ENCODE data around the gene PHF21B. TPM values are rescaled to one million over a fixed set of nuclear protein-coding genes. Genes with fewer than 3 reads are reported as not detected.
"Not testable (repeated sequence)": the region's sequence is repeated elsewhere in the genome, so short reads cannot be mapped to it uniquely, and the experiment has no call there.

PHF21B gene
- total and polyA plus RNA-seq, 2 donors (not counting 3 experiments of a cell fraction or from before 2014, with no cell fraction given) = not detected

DNA sequence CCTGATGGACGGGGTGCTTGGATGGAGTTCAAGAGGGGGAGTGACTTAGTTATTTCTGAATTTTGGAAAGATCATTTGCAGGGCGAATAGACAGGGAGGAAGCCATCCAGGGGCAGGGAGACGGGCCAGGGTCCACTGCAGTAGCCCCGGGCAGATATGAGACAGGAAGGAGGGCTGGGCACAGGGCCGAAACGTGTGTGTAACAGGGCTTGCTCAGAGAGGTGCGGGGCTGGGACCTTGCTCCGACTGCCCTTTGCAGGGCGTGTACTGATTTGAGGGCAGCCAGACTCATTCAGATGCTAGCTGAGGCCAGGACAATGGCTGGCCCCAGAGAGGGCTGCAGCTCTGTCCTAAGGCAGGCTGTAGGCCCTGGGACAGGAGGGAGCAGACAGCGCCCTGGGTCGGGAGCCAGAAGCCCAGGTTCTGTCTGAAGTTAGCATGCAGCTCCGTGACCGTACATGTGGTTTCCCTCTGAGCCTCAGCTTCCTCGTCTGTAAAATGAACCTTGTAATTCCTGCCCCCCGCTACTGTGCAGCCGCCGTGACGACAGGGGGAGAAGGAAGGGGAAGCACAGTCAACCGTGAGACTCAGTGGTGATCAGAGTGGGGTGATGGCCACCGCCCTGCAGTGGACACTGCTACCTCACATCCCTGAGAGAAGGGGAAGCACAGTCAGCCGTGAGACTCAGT, 103.4 kb downstream of the PHF21B start:
- H3K79me2 ChIP-seq (ENCODE audit: control insufficient read depth, insufficient read depth, low read length) = no peaks in the 10 kb centered on the region
- DNase-seq (ENCODE audit: low read depth, low spot score) (no peak), FAIRE-seq (no peak)
- no peak overlapping the region for H3K27ac ChIP-seq (ENCODE audit: insufficient read depth, low read depth, low read length)
- no peak overlapping the region for H2AFZ ChIP-seq (ENCODE audit: low read depth, low read length)
- no peaks in the 10 kb centered on the region for H3K27me3 ChIP-seq (ENCODE audit: control insufficient read depth in 2 of 2, insufficient read depth in 2 of 2, low read length in 2 of 2)
- intact Hi-C loops (cut with micrococcal nuclease) = no loop called here
- no peak overlapping the region for H3K4me3 ChIP-seq (replicated peaks in 1 of 3; ENCODE audit: insufficient read depth in 1 of 3, low read depth in 1 of 3, low read length in 3 of 3)
- no TSS peak for BruUV-seq (replicated peaks)
- H3K9me3 ChIP-seq (replicated peaks; ENCODE audit: control insufficient read depth, insufficient read depth, low read length) = peaks cover under 1% of the 10 kb centered on the region
- no peak for TF ChIP-seq FOS (IDR thresholded peaks at IDR 0.05; ENCODE audit: borderline replicate concordance, insufficient read depth, low read length)
- TF ChIP-seq GATA2 (IDR thresholded peaks at IDR 0.05; ENCODE audit: insufficient read depth, insufficient read length, low read depth, low read length) = no peak
- TF ChIP-seq, protein P1, sequence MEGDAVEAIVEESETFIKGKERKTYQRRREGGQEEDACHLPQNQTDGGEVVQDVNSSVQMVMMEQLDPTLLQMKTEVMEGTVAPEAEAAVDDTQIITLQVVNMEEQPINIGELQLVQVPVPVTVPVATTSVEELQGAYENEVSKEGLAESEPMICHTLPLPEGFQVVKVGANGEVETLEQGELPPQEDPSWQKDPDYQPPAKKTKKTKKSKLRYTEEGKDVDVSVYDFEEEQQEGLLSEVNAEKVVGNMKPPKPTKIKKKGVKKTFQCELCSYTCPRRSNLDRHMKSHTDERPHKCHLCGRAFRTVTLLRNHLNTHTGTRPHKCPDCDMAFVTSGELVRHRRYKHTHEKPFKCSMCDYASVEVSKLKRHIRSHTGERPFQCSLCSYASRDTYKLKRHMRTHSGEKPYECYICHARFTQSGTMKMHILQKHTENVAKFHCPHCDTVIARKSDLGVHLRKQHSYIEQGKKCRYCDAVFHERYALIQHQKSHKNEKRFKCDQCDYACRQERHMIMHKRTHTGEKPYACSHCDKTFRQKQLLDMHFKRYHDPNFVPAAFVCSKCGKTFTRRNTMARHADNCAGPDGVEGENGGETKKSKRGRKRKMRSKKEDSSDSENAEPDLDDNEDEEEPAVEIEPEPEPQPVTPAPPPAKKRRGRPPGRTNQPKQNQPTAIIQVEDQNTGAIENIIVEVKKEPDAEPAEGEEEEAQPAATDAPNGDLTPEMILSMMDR (IDR thresholded peaks at IDR 0.05; ENCODE audit: extremely low read depth in 1 of 2, insufficient read depth in 1 of 2, low read depth in 1 of 2, low read length in 2 of 2) = no peak
- TF ChIP-seq POLR2AphosphoS5 (IDR thresholded peaks at IDR 0.05; ENCODE audit: insufficient read depth, low read depth, low read length) = no peak
- TF ChIP-seq EZH2 (IDR thresholded peaks at IDR 0.05; ENCODE audit: borderline replicate concordance, low read depth, low read length, severe bottlenecking) = no peak
- TF ChIP-seq MYC (IDR thresholded peaks at IDR 0.05; ENCODE audit: low read depth, low read length) = no peak
- TF ChIP-seq, protein P2, sequence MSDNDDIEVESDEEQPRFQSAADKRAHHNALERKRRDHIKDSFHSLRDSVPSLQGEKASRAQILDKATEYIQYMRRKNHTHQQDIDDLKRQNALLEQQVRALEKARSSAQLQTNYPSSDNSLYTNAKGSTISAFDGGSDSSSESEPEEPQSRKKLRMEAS (IDR thresholded peaks at IDR 0.05; ENCODE audit: insufficient read depth, insufficient read length) = no peak
- no peak for TF ChIP-seq JUN (IDR thresholded peaks at IDR 0.05; ENCODE audit: borderline replicate concordance, insufficient read depth, insufficient read length, low read depth)
- TF ChIP-seq POLR2A (IDR thresholded peaks at IDR 0.05; ENCODE audit: low read depth, low read length) = no peak
- ChIA-PET CTCF (no interaction called here), POLR2A (no interaction called here)
- H3K4me1 ChIP-seq (ENCODE audit: control insufficient read depth, extremely low read depth, insufficient read depth, low read length) = no peaks in the 10 kb centered on the region
- no peaks in the 10 kb centered on the region for H4K20me1 ChIP-seq (replicated peaks; ENCODE audit: control insufficient read depth, extremely low read depth, insufficient read depth, low read length)
- dilution Hi-C loops (cut with MboI; ENCODE audit: extremely low pct_ligation_motif_present, low sequenced_read_pairs) = no loop called here
- H3K9me1 ChIP-seq (replicated peaks; ENCODE audit: control insufficient read depth, extremely low read depth, insufficient read depth, low read length) = no peaks in the 10 kb centered on the region
- no peak overlapping the region for H3K4me2 ChIP-seq (ENCODE audit: insufficient read depth, low read length)
- no peaks in the 10 kb centered on the region for H3K36me3 ChIP-seq (ENCODE audit: control insufficient read depth in 2 of 2, extremely low read depth in 1 of 2, insufficient read depth in 2 of 2, low read length in 2 of 2)
- H3K9ac ChIP-seq (replicated peaks; ENCODE audit: extremely low read depth, insufficient read depth, low read length) = no peak overlapping the region

DNA sequence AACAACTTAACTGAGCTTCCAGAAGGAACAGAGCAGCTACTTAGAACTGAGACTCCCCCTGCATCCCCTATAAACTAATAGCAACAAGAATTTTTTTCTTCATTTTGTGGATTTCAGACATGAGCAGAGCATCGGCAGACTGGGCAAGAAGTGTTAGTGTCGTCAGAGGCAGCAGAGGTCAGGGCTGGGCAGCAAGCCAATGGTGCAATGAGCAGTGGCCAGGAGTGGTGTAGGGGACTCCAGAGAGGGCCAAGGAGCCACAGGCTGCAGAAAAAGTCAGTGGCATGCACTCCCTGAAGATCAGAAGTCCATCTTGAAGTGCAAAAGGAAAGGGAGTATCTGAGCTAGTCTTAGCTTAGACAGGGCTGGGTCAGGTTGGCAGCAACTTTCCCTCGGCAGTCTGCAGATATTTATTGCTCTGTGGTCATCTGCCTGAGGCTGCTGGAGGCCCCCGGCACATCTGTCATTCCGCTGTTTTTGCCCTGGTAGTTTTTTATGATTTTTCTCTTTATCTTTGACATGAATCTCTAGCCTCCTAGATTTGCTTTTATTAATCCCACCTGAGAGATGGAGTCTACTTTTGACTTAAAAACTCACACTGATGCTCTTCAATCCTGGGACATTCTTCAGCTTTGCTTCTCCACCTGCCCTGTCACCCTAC, 105.2 kb downstream of the PHF21B start:
- H4K20me1 ChIP-seq (replicated peaks; ENCODE audit: control insufficient read depth, extremely low read depth, insufficient read depth, low read length); H3K4me1 ChIP-seq (ENCODE audit: control insufficient read depth, extremely low read depth, insufficient read depth, low read length); H2AFZ ChIP-seq (ENCODE audit: low read depth, low read length); intact Hi-C loops (cut with micrococcal nuclease); H3K36me3 ChIP-seq (ENCODE audit: control insufficient read depth in 2 of 2, extremely low read depth in 1 of 2, insufficient read depth in 2 of 2, low read length in 2 of 2); POLR2A ChIA-PET; H3K79me2 ChIP-seq (ENCODE audit: control insufficient read depth, insufficient read depth, low read length); H3K9me1 ChIP-seq (replicated peaks; ENCODE audit: control insufficient read depth, extremely low read depth, insufficient read depth, low read length); H3K27me3 ChIP-seq (ENCODE audit: control insufficient read depth in 2 of 2, insufficient read depth in 2 of 2, low read length in 2 of 2); FAIRE-seq; H3K4me2 ChIP-seq (ENCODE audit: insufficient read depth, low read length); BruUV-seq (replicated peaks); dilution Hi-C loops (cut with MboI; ENCODE audit: extremely low pct_ligation_motif_present, low sequenced_read_pairs); H3K27ac ChIP-seq (ENCODE audit: insufficient read depth, low read depth, low read length); H3K4me3 ChIP-seq (replicated peaks in 1 of 3; ENCODE audit: insufficient read depth in 1 of 3, low read depth in 1 of 3, low read length in 3 of 3); H3K9ac ChIP-seq (replicated peaks; ENCODE audit: extremely low read depth, insufficient read depth, low read length); CTCF ChIA-PET; DNase-seq (ENCODE audit: low read depth, low spot score); H3K9me3 ChIP-seq (replicated peaks; ENCODE audit: control insufficient read depth, insufficient read depth, low read length): not testable (repeated sequence)
